Neural cell (in vitro differentiated cells): ENCODE measurements around the gene DDX25. TPM values are rescaled to one million over a fixed set of nuclear protein-coding genes. Genes with fewer than 3 reads are reported as not detected.

Experiments used
- H2AFZ ChIP-seq: fragments of 200-600, 300-800 bp; sonication (generic), shearing (Covaris generic); 2 replicates; pipeline ENCODE4 v1.6.0; 2014; ENCODE audit warnings: low read depth, mild to moderate bottlenecking, antibody characterized with exemption, low read length, moderate library complexity
- H3F3A ChIP-seq: fragments of 200-600 bp; shearing (Covaris generic); 2 replicates; pipeline ENCODE4 v1.6.1; 2016; ENCODE audit warnings: mild to moderate bottlenecking, moderate library complexity, mixed read lengths, antibody characterized with exemption, low read length; ENCODE audit not compliant: insufficient read depth, poor library complexity, severe bottlenecking
- H3K27ac ChIP-seq: fragments of 200-600, 300-800 bp; sonication (generic), shearing (Covaris generic); 2 replicates; pipeline ENCODE4 v1.5.1; 2014; ENCODE audit warnings: mild to moderate bottlenecking, low read length, moderate library complexity
- H3K27me3 ChIP-seq: fragments of 300-800, 200-600 bp; sonication (generic), shearing (Covaris generic); 2 replicates; pipeline ENCODE4 v1.6.0; 2014; ENCODE audit warnings: mild to moderate bottlenecking, low read depth, low read length, moderate library complexity; ENCODE audit not compliant: insufficient read depth
- H3K36me3 ChIP-seq: fragments of 300-800, 200-600 bp; sonication (generic), shearing (Covaris generic); 2 replicates; pipeline ENCODE4 v1.5.1; 2014; ENCODE audit warnings: mild to moderate bottlenecking, antibody characterized with exemption, low read length, moderate library complexity; ENCODE audit not compliant: insufficient read depth
- H3K4me2 ChIP-seq: fragments of 300-800, 200-600 bp; sonication (generic), shearing (Covaris generic); 2 replicates; pipeline ENCODE4 v1.6.0; 2014; ENCODE audit warnings: mild to moderate bottlenecking, low read length
- H3K4me3 ChIP-seq: fragments of 300-800, 200-600 bp; sonication (generic), shearing (Covaris generic); 2 replicates; pipeline ENCODE4 v1.5.1; 2014; ENCODE audit warnings: mild to moderate bottlenecking, low read length, moderate library complexity
- H3K79me2 ChIP-seq: fragments of 200-600 bp; shearing (Covaris generic); replicated peaks from 2 replicates; pipeline ENCODE4 v1.6.0; 2014; ENCODE audit warnings: mild to moderate bottlenecking, low read length, moderate library complexity; ENCODE audit not compliant: insufficient read depth
- H3K9ac ChIP-seq: fragments of 300-800, 200-600 bp; sonication (generic), shearing (Covaris generic); 2 replicates; pipeline ENCODE4 v1.6.1; 2016; ENCODE audit warnings: mild to moderate bottlenecking, low read length, mixed read lengths
- H3K9me2 ChIP-seq: fragments of 200-600 bp; shearing (Covaris generic); 2 replicates; pipeline ENCODE4 v1.6.1; 2016; ENCODE audit warnings: mild to moderate bottlenecking, low read length, mixed read lengths; ENCODE audit not compliant: insufficient read depth
- H3K9me3 ChIP-seq: fragments of 200-600, 300-800 bp; sonication (generic), shearing (Covaris generic); 2 replicates; pipeline ENCODE4 v1.6.1; 2016; ENCODE audit warnings: mild to moderate bottlenecking, mixed run types, low read length, moderate library complexity, mixed read lengths
- H4K20me1 ChIP-seq: fragments of 200-600 bp; shearing (Covaris generic); 2 replicates; pipeline ENCODE4 v1.6.1; 2016; ENCODE audit warnings: mild to moderate bottlenecking, mixed run types; ENCODE audit not compliant: insufficient read depth
- CTCF ChIP-seq: fragments of 450-650 bp; IDR thresholded peaks from 2 replicates; pipeline ENCODE4 v1.5.1; 2014; ENCODE audit warnings: antibody characterized with exemption, mild to moderate bottlenecking, moderate library complexity; ENCODE audit not compliant: poor library complexity, severe bottlenecking
- EP300 ChIP-seq: fragments of 450-650 bp; conservative IDR thresholded peaks from 2 replicates; pipeline ENCODE4 v1.6.1; 2014; ENCODE audit warnings: antibody characterized with exemption, mild to moderate bottlenecking, moderate library complexity; ENCODE audit not compliant: poor library complexity, severe bottlenecking
- EZH2 ChIP-seq: fragments of 200-600, 300-800 bp; shearing (Covaris generic), sonication (generic); IDR thresholded peaks from 2 replicates; pipeline ENCODE4 v1.6.1; 2014; ENCODE audit warnings: antibody characterized with exemption, low read length, borderline replicate concordance, mild to moderate bottlenecking; ENCODE audit not compliant: insufficient read depth, poor library complexity, severe bottlenecking
- MXI1 ChIP-seq: fragments of 450-650 bp; conservative IDR thresholded peaks from 2 replicates; pipeline ENCODE4 v1.6.1; 2014; ENCODE audit warnings: antibody characterized with exemption, mild to moderate bottlenecking; ENCODE audit not compliant: poor library complexity, severe bottlenecking
- POLR2AphosphoS5 ChIP-seq: IDR thresholded peaks from 2 replicates; pipeline ENCODE4 v1.6.1; 2012
- RAD21 ChIP-seq: fragments of 450-650 bp; conservative IDR thresholded peaks from 2 replicates; pipeline ENCODE4 v1.6.1; 2014; ENCODE audit warnings: antibody characterized with exemption, mild to moderate bottlenecking, moderate library complexity
- REST ChIP-seq: IDR thresholded peaks from 2 replicates; pipeline ENCODE4 v1.6.1; 2012; ENCODE audit warnings: borderline replicate concordance
- SMC3 ChIP-seq: fragments of 450-650 bp; conservative IDR thresholded peaks from 2 replicates; pipeline ENCODE4 v1.6.1; 2014; ENCODE audit warnings: antibody characterized with exemption, mild to moderate bottlenecking, moderate library complexity; ENCODE audit not compliant: poor library complexity
- TAF1 ChIP-seq: IDR thresholded peaks from 2 replicates; pipeline ENCODE4 v1.6.1; 2012; ENCODE audit warnings: low read depth
- polyA plus RNA-seq: library from polyadenylated mRNA; depleted of rRNA; stranded (reverse); fragments of >200 nt; gene quantifications from 2 replicates; pipeline ENCODE4 v1.2.3, GENCODE V29; 2014

DDX25 gene
- polyA plus RNA-seq, 1 donor from 2014 or later, result 66.4 TPM

GRCh38 chr11:125902927-125903710, 1.2 kb upstream of the DDX25 start, which contains the start of gene PUS3:
TSS of gene PUS3 (minus strand) at chr11:125903206. CDS start at chr11:125896284, 6,922 bp downstream.
- Histone ChIP-seq H3K9me2 (no peaks in the 10 kb centered on the region), H3K27ac (peak within 1 kb of the TSS; percentile 84), H3K27me3 (no peaks in the 10 kb centered on the region), H3K4me3 (peak within 1 kb of the TSS; percentile 76), H3F3A (no peaks in the 10 kb centered on the region), H4K20me1 (no peaks in the 10 kb centered on the region), H3K4me2 (peak within 1 kb of the TSS; percentile 91), H3K9ac (peak within 1 kb of the TSS; percentile 73), H3K79me2 (peaks cover 7% of the 10 kb centered on the region), H3K9me3 (no peaks in the 10 kb centered on the region), H3K36me3 (no peaks in the 10 kb centered on the region), H2AFZ (peak within 1 kb of the TSS; percentile 59)
- TF ChIP-seq POLR2AphosphoS5, result peak; percentile 72
- TF ChIP-seq MXI1, result peak; percentile 88
- peak; percentile 19 for TF ChIP-seq REST
- no peak for TF ChIP-seq CTCF
- no peak for TF ChIP-seq EZH2
- TF ChIP-seq SMC3, result no peak
- TF ChIP-seq TAF1, result peak; percentile 83
- TF ChIP-seq RAD21, result no peak
- TF ChIP-seq EP300, result no peak

GRCh38 chr11:125904678-125905077, 370 bp downstream of the DDX25 start:
- Histone ChIP-seq H3K4me2 (peak overlapping the region; percentile 39), H3K9me2 (no peaks in the 10 kb centered on the region), H3K9me3 (no peaks in the 10 kb centered on the region), H3K79me2 (peaks cover 7% of the 10 kb centered on the region), H3F3A (no peaks in the 10 kb centered on the region), H3K36me3 (no peaks in the 10 kb centered on the region), H3K4me3 (peak overlapping the region; percentile 76), H3K27me3 (no peaks in the 10 kb centered on the region), H2AFZ (peak overlapping the region; percentile 51), H4K20me1 (no peaks in the 10 kb centered on the region), H3K27ac (peak overlapping the region; percentile 56), H3K9ac (peak overlapping the region; percentile 73)
- no peak for TF ChIP-seq TAF1
- TF ChIP-seq POLR2AphosphoS5, result no peak
- no peak for TF ChIP-seq EP300
- no peak for TF ChIP-seq RAD21
- TF ChIP-seq CTCF, result no peak
- no peak for TF ChIP-seq SMC3
- no peak for TF ChIP-seq MXI1
- no peak for TF ChIP-seq EZH2
- no peak for TF ChIP-seq REST
